ENCODE results near the gene CDK11B. TPM values are rescaled to one million over a fixed set of nuclear protein-coding genes. Genes with fewer than 3 reads are reported as not detected.

The CDK11B gene
- total and polyA plus RNA-seq, 11 donors: 20.4 to 39.4 (median 24.8) TPM

- peaks cover 0 to 29% (median 8%) of the 10 kb centered on the region in 9 donors for H3K27me3 ChIP-seq
- no peak overlapping the region for H3K4me3 ChIP-seq
- peaks cover 0 to 42% (median 12%) of the 10 kb centered on the region in 9 donors for H3K36me3 ChIP-seq
- no peaks in the 10 kb centered on the region for H3K9me3 ChIP-seq
- TF ChIP-seq POLR2A (IDR thresholded peaks at IDR 0.05): no peak
- no peak for TF ChIP-seq CTCF (IDR thresholded peaks at IDR 0.05)
- DNase-seq: peak in 2 of 5 donors; percentile 27 to 65
- no peak overlapping the region for H3K27ac ChIP-seq
- ATAC-seq: no peak
- H3K4me1 ChIP-seq: peaks cover 0 to 43% (median 11%) of the 10 kb centered on the region in 12 donors
- 77 to 86% (median 82%) methylated on average over 11 to 37 of the region's 37 CpGs for WGBS, 4 donors
- intact Hi-C loops (cut with DNase I): no loop called here
Observed at GRCh38 chr1:1627261-1627828, 31.5 kb downstream of the CDK11B start.

GRCh38 chr1:1626207-1627141 is 32.3 kb downstream of the CDK11B start:
- no peak for TF ChIP-seq CTCF (IDR thresholded peaks at IDR 0.05)
- TF ChIP-seq POLR2A (IDR thresholded peaks at IDR 0.05): no peak
- H3K36me3 ChIP-seq: peaks cover 0 to 42% (median 12%) of the 10 kb centered on the region in 9 donors
- no peak overlapping the region for H3K4me3 ChIP-seq
- peaks cover 0 to 21% (median 6%) of the 10 kb centered on the region in 9 donors for H3K27me3 ChIP-seq
- intact Hi-C loops (cut with DNase I): no loop called here
- H3K9me3 ChIP-seq: no peaks in the 10 kb centered on the region
- 91 to 94% (median 92%) methylated on average over 21 to 48 of the region's 48 CpGs for WGBS, 4 donors
- no peak for ATAC-seq
- peak in 2 of 5 donors; percentile 28 to 62 for DNase-seq
- H3K4me1 ChIP-seq: peaks cover 0 to 41% (median 9%) of the 10 kb centered on the region in 12 donors
- H3K27ac ChIP-seq: peak overlapping the region in 5 of 12 donors; percentile 9 to 78 (median 76)

GRCh38 chr1:1625824-1626206 is 33.0 kb downstream of the CDK11B start:
- no peak for ATAC-seq
- H3K4me1 ChIP-seq: peaks cover 0 to 41% (median 12%) of the 10 kb centered on the region in 12 donors
- DNase-seq: peak in 2 of 5 donors; percentile 30 to 54
- peaks cover 0 to 42% (median 12%) of the 10 kb centered on the region in 9 donors for H3K36me3 ChIP-seq
- no peaks in the 10 kb centered on the region for H3K9me3 ChIP-seq
- H3K27me3 ChIP-seq: peaks cover 0 to 16% (median 3%) of the 10 kb centered on the region in 9 donors
- H3K27ac ChIP-seq: peak overlapping the region in 8 of 12 donors; percentile 9 to 78 (median 66)
- H3K4me3 ChIP-seq: peak overlapping the region in 7 of 12 donors; percentile 7 to 39 (median 28)
- 70 to 84% (median 79%) methylated on average over 8 of the region's 8 CpGs for WGBS, 4 donors
- intact Hi-C loops (cut with DNase I): no loop called here
- no peak for TF ChIP-seq CTCF (IDR thresholded peaks at IDR 0.05)
- no peak for TF ChIP-seq POLR2A (IDR thresholded peaks at IDR 0.05)

- H3K36me3 ChIP-seq: peaks cover 0 to 42% (median 12%) of the 10 kb centered on the region in 9 donors
- peaks cover 2 to 41% (median 16%) of the 10 kb centered on the region in 12 donors for H3K4me1 ChIP-seq
- ATAC-seq: peak in 1 of 4 donors; percentile 0
- DNase-seq: peak in 1 of 5 donors; percentile 54
- peak overlapping the region in 8 of 12 donors; percentile 9 to 78 (median 66) for H3K27ac ChIP-seq
- 41 to 77% (median 54%) methylated on average over 8 to 28 of the region's 28 CpGs for WGBS, 4 donors
- no peaks in the 10 kb centered on the region for H3K9me3 ChIP-seq
- intact Hi-C loops (cut with DNase I): no loop called here
- peaks cover 0 to 11% (median 0%) of the 10 kb centered on the region in 9 donors for H3K27me3 ChIP-seq
- peak overlapping the region in 7 of 12 donors; percentile 7 to 39 (median 28) for H3K4me3 ChIP-seq
- TF ChIP-seq POLR2A (IDR thresholded peaks at IDR 0.05): no peak
- no peak for TF ChIP-seq CTCF (IDR thresholded peaks at IDR 0.05)
Observed at GRCh38 chr1:1625404-1625775, 33.4 kb downstream of the CDK11B start.

Data from heart left ventricle (tissue), 16 donors.